ENCODE measurements around the gene ALDH16A1.

- TF ChIP-seq CTCF (IDR thresholded peaks at IDR 0.05) = no peak
- no peak for TF ChIP-seq POLR2A (IDR thresholded peaks at IDR 0.05)
Observed at GRCh38 chr19:49513746-49514118, 60.7 kb downstream of the ALDH16A1 start.
